Middle frontal gyrus (tissue), 1 donor: Measurements from ENCODE around the gene ADAMTSL2.

Source experiments
- DNase-seq: peaks from one replicate; pipeline ENCODE4 v3.0.0-alpha.2; 2015; ENCODE audit warnings: low spot score; ENCODE audit errors: extremely low spot score

ADAMTSL2 gene

GRCh38 chr9:133585481-133586351 is 51.2 kb downstream of the ADAMTSL2 start:
- no peak for DNase-seq

- DNase-seq, result no peak
Measured at GRCh38 chr9:133587051-133587450, 52.5 kb downstream of the ADAMTSL2 start.

- no peak for DNase-seq
Measured at GRCh38 chr9:133587466-133587865, 53.0 kb downstream of the ADAMTSL2 start.

GRCh38 chr9:133589454-133590227 is 55.1 kb downstream of the ADAMTSL2 start:
- DNase-seq, result no peak

- no peak for DNase-seq
Measured at GRCh38 chr9:133590231-133590855, 55.8 kb downstream of the ADAMTSL2 start.

- no peak for DNase-seq
Measured at GRCh38 chr9:133591116-133591910, 56.8 kb downstream of the ADAMTSL2 start.

- DNase-seq, result no peak
Measured at GRCh38 chr9:133591985-133592384, 57.5 kb downstream of the ADAMTSL2 start.

- DNase-seq, result no peak
Measured at GRCh38 chr9:133592731-133593409, 58.4 kb downstream of the ADAMTSL2 start.

GRCh38 chr9:133593587-133594253 is 59.2 kb downstream of the ADAMTSL2 start:
- DNase-seq, result no peak

- DNase-seq, result no peak
Measured at GRCh38 chr9:133594310-133594709, 59.8 kb downstream of the ADAMTSL2 start.

GRCh38 chr9:133595910-133596309 is 61.4 kb downstream of the ADAMTSL2 start:
- no peak for DNase-seq

GRCh38 chr9:133597316-133597957 is 62.9 kb downstream of the ADAMTSL2 start:
- DNase-seq, result no peak

GRCh38 chr9:133598978-133599377 is 64.5 kb downstream of the ADAMTSL2 start:
- DNase-seq, result no peak

GRCh38 chr9:133599470-133600173 is 65.1 kb downstream of the ADAMTSL2 start:
- DNase-seq, result no peak

- DNase-seq, result no peak
Measured at GRCh38 chr9:133600739-133601138, 66.2 kb downstream of the ADAMTSL2 start.

GRCh38 chr9:133601746-133602145 is 67.2 kb downstream of the ADAMTSL2 start:
- no peak for DNase-seq

GRCh38 chr9:133602277-133602676 is 67.8 kb downstream of the ADAMTSL2 start:
- no peak for DNase-seq

- no peak for DNase-seq
Measured at GRCh38 chr9:133603135-133603927, 68.8 kb downstream of the ADAMTSL2 start.
